Lung (tissue), 12 donors: Measurements from ENCODE around the gene CES2. TPM values are rescaled to one million over a fixed set of nuclear protein-coding genes. Genes with fewer than 3 reads are reported as not detected.
"Not testable (repeated sequence)": the region's sequence is repeated elsewhere in the genome, so short reads cannot be mapped to it uniquely, and the experiment has no call there.

Experiments
- ATAC-seq: fragments of 200-7000 bp; cut with Tn5 transposase; one replicate; pipeline ENCODE4 v1.9.1; 2020; ENCODE audit warnings: moderate number of reproducible peaks; ENCODE audit not compliant: insufficient read depth, low FRiP score
- DNase-seq, 3 donors: peaks; one replicate each; pipeline ENCODE4 v3.0.0-alpha.2; 2013 to 2017
- H3K27ac ChIP-seq, 2 donors: one replicate each; pipeline ENCODE4 v1.5.1; 2013; ENCODE audit warnings: mild to moderate bottlenecking in 2 of 2, moderate library complexity in 2 of 2, control low read depth in 1 of 2, inconsistent platforms in 1 of 2, low read depth in 1 of 2, low read length in 1 of 2
- H3K27me3 ChIP-seq, 3 donors: one replicate each; pipeline ENCODE4 v1.5.1; 2013; ENCODE audit warnings: low read length in 2 of 3; ENCODE audit not compliant: control insufficient read depth in 3 of 3, insufficient read depth in 3 of 3
- H3K36me3 ChIP-seq, 4 donors: one replicate each; pipeline ENCODE4 v1.5.1; 2013; ENCODE audit warnings: low read length in 4 of 4, mild to moderate bottlenecking in 1 of 4, moderate library complexity in 1 of 4; ENCODE audit not compliant: control insufficient read depth in 4 of 4, insufficient read depth in 4 of 4
- H3K4me1 ChIP-seq, 5 donors: one replicate each; pipeline ENCODE4 v1.5.1; 2013; ENCODE audit warnings: low read length in 5 of 5, mild to moderate bottlenecking in 2 of 5, moderate library complexity in 1 of 5; ENCODE audit not compliant: control insufficient read depth in 5 of 5, insufficient read depth in 5 of 5
- H3K4me3 ChIP-seq: one replicate; pipeline ENCODE4 v1.5.1; 2013; ENCODE audit warnings: mild to moderate bottlenecking, control low read depth, moderate library complexity
- H3K9ac ChIP-seq, 2 donors: one replicate each; pipeline ENCODE4 v1.5.1; 2013; ENCODE audit warnings: low read length in 2 of 2, control low read depth in 1 of 2; ENCODE audit not compliant: insufficient read depth in 1 of 2
- H3K9me3 ChIP-seq, 4 donors: one replicate each; pipeline ENCODE4 v1.5.1; 2013; ENCODE audit warnings: low read length in 3 of 4, mild to moderate bottlenecking in 1 of 4, moderate library complexity in 1 of 4; ENCODE audit not compliant: control insufficient read depth in 4 of 4, insufficient read depth in 3 of 4
- WGBS, 2 donors: extraction: QIAGEN DNeasy Blood & Tissue Kit; methylation state at CpG; one replicate each; pipeline ENCODE4 v1.1.7; 2013; 5-methylcytosine and 5-hydroxymethylcytosine counted together
- polyA plus RNA-seq, 2 donors: library from polyadenylated mRNA; stranded (reverse); fragments of 200-250 nt; gene quantifications; one replicate each; pipeline ENCODE4 v1.2.1, GENCODE V29; 2013
- total RNA-seq, 2 donors: library from RNA; depleted of rRNA in 1 of 2; stranded (reverse); fragments of >200 nt in 1 of 2; gene quantifications; one replicate each; pipeline ENCODE4 v1.2.1, GENCODE V29; 2014 to 2021
- TF ChIP-seq, protein P1 (sequence below): IDR thresholded peaks from 2 replicates; pipeline ENCODE4 v1.5.1; 2012; ENCODE audit warnings: mild to moderate bottlenecking; ENCODE audit errors: control extremely low read depth, extremely low read depth
- donor health status: control.
- donor health status: control.
- donor health status: Bipolar disorder and iron deficiency.
- donor health status: healthy.
- donor health status: DM: yes; HTN: yes; CAD: no.

CES2 gene
- total and polyA plus RNA-seq, 4 donors = 24.6 to 51.0 (median 26.2) TPM

DNA sequence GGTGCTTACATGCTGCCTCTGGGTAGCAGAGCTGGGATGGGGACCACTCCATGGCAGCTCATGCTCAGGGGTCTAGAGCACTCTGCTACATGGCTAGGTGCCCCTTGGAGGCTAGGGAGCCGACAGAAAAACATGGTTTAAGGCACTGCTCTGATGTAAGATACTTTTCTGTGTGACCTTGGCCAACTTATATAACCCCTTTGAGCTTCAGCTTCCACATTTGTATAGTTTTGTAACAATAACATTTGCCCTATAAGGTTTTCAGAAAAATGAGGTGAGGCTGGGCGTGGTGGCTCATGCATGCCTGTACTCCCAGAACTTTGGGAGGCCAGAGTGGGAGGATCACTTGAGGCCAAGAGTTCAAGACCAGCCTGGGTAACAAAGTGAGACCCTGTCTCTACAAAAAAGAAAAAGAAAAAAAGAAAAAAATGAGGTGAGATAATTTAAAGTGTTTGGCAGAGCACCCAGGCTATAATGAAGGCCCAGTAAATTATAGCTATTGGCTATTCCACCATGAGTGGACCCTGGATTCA, 56.3 kb downstream of the CES2 start:
- Histone ChIP-seq H3K9ac (no peak overlapping the region), H3K27me3 (no peaks in the 10 kb centered on the region), H3K27ac (no peak overlapping the region), H3K36me3 (no peaks in the 10 kb centered on the region), H3K4me1 (no peaks in the 10 kb centered on the region), H3K9me3 (no peaks in the 10 kb centered on the region), H3K4me3 (no peak overlapping the region)
- ATAC-seq = no peak
- TF ChIP-seq, protein P1, sequence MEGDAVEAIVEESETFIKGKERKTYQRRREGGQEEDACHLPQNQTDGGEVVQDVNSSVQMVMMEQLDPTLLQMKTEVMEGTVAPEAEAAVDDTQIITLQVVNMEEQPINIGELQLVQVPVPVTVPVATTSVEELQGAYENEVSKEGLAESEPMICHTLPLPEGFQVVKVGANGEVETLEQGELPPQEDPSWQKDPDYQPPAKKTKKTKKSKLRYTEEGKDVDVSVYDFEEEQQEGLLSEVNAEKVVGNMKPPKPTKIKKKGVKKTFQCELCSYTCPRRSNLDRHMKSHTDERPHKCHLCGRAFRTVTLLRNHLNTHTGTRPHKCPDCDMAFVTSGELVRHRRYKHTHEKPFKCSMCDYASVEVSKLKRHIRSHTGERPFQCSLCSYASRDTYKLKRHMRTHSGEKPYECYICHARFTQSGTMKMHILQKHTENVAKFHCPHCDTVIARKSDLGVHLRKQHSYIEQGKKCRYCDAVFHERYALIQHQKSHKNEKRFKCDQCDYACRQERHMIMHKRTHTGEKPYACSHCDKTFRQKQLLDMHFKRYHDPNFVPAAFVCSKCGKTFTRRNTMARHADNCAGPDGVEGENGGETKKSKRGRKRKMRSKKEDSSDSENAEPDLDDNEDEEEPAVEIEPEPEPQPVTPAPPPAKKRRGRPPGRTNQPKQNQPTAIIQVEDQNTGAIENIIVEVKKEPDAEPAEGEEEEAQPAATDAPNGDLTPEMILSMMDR = no peak
- WGBS, 2 donors = 90 to 96% methylated on average over 2 of the region's 2 CpGs
- no peak for DNase-seq

DNA sequence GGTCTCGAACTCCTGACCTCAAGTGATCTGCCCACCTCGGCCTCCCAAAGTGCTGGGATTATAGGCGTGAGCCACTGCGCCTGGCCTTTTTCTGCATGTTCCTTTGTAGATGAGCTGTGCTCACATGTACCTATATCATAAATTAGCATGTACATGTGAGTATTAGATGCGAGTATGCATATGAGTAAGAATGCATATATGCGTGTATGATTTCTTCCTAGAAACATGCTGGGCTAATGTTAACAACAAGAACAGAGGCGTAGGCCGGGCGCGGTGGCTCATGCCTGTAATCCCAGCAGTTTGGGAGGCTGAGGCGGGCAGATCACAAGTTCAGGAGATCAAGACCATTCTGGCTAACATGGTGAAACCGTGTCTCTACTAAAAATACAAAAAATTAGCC, 58.2 kb downstream of the CES2 start:
- H3K27ac ChIP-seq, H3K4me3 ChIP-seq, DNase-seq, ATAC-seq, H3K9me3 ChIP-seq, H3K4me1 ChIP-seq, H3K36me3 ChIP-seq, H3K9ac ChIP-seq, H3K27me3 ChIP-seq: not testable (repeated sequence)
- WGBS, 2 donors = 93 to 94% methylated on average over 11 to 12 of the region's 12 CpGs

Other genes with a start within 250 kb of the CES2 start
- 10 to 100 TPM; 38.0 to 78.0 TPM for gene CMTM4, start 238.8 kb upstream of the CES2 start, total RNA-seq
- gene CMTM4, start 238.8 kb upstream of the CES2 start, polyA plus RNA-seq = 10 to 100 TPM; 24.3 to 26.1 TPM
- 100 to 1,000 TPM; 140 to 147 TPM for gene DYNC1LI2, start 183.9 kb upstream of the CES2 start, total RNA-seq
- gene DYNC1LI2, start 183.9 kb upstream of the CES2 start, polyA plus RNA-seq = 10 to 100 TPM; 40.7 to 48.8 TPM
- gene TERB1, start 133.9 kb upstream of the CES2 start, total RNA-seq = not detected
- not detected for gene TERB1, start 133.9 kb upstream of the CES2 start, polyA plus RNA-seq
- 10 to 100 TPM; 31.8 to 64.4 TPM for gene NAE1, start 104.5 kb upstream of the CES2 start, total RNA-seq
- 10 to 100 TPM; 24.2 to 26.3 TPM for gene NAE1, start 104.5 kb upstream of the CES2 start, polyA plus RNA-seq
- not detected for gene CA7, start 91.1 kb upstream of the CES2 start, total RNA-seq
- gene CA7, start 91.1 kb upstream of the CES2 start, polyA plus RNA-seq = not detected
- 10 to 100 TPM; 21.3 to 23.0 TPM for gene PDP2, start 55.0 kb upstream of the CES2 start, total RNA-seq
- 1 to 10 TPM; 4.5 to 4.9 TPM for gene PDP2, start 55.0 kb upstream of the CES2 start, polyA plus RNA-seq
- gene CDH16, start 16.6 kb upstream of the CES2 start, total RNA-seq = 1 to 10 TPM in 1 of 2 donors, under 1 TPM in 1; 0.64 to 1.7 TPM
- under 1 TPM in 1 of 2 donors, not detected in 1; 0.25 TPM for gene CDH16, start 16.6 kb upstream of the CES2 start, polyA plus RNA-seq
- gene RRAD, start 10.0 kb upstream of the CES2 start, total RNA-seq = 10 to 100 TPM; 35.4 to 36.0 TPM
- gene RRAD, start 10.0 kb upstream of the CES2 start, polyA plus RNA-seq = 10 to 100 TPM; 31.8 to 42.3 TPM
- 10 to 100 TPM; 48.8 to 79.7 TPM for gene CIAO2B, start 1.1 kb upstream of the CES2 start, total RNA-seq
- gene CIAO2B, start 1.1 kb upstream of the CES2 start, polyA plus RNA-seq = 100 to 1,000 TPM; 238 to 257 TPM
- 1 to 10 TPM in 1 of 2 donors, under 1 TPM in 1; 0.57 to 2.6 TPM for gene CES3, start 25.8 kb downstream of the CES2 start, total RNA-seq
- under 1 TPM; 0.85 to 0.96 TPM for gene CES3, start 25.8 kb downstream of the CES2 start, polyA plus RNA-seq
- gene CES4A, start 53.1 kb downstream of the CES2 start, total RNA-seq = 10 to 100 TPM; 10.5 to 29.8 TPM
- 10 to 100 TPM in 1 of 2 donors, 1 to 10 TPM in 1; 8.0 to 16.7 TPM for gene CES4A, start 53.1 kb downstream of the CES2 start, polyA plus RNA-seq
- gene CBFB, start 93.6 kb downstream of the CES2 start, total RNA-seq = 10 to 100 TPM; 47.6 to 59.4 TPM
- gene CBFB, start 93.6 kb downstream of the CES2 start, polyA plus RNA-seq = 10 to 100 TPM; 23.3 to 29.6 TPM
- 10 to 100 TPM; 14.6 to 36.1 TPM for gene PHAF1, start 174.4 kb downstream of the CES2 start, total RNA-seq
- 10 to 100 TPM in 1 of 2 donors, 1 to 10 TPM in 1; 9.1 to 12.0 TPM for gene PHAF1, start 174.4 kb downstream of the CES2 start, polyA plus RNA-seq
- 10 to 100 TPM; 17.1 to 22.9 TPM for gene B3GNT9, start 215.5 kb downstream of the CES2 start, total RNA-seq
- 10 to 100 TPM in 1 of 2 donors, 1 to 10 TPM in 1; 8.4 to 12.0 TPM for gene B3GNT9, start 215.5 kb downstream of the CES2 start, polyA plus RNA-seq
- gene TRADD, start 224.4 kb downstream of the CES2 start, total RNA-seq = 10 to 100 TPM; 12.4 to 36.1 TPM
- 10 to 100 TPM; 17.5 to 37.2 TPM for gene TRADD, start 224.4 kb downstream of the CES2 start, polyA plus RNA-seq
- gene FBXL8, start 224.4 kb downstream of the CES2 start, total RNA-seq = 10 to 100 TPM in 1 of 2 donors, 1 to 10 TPM in 1; 3.6 to 30.9 TPM
- gene FBXL8, start 224.4 kb downstream of the CES2 start, polyA plus RNA-seq = 10 to 100 TPM; 18.9 to 30.3 TPM
- 10 to 100 TPM in 1 of 2 donors, 1 to 10 TPM in 1; 5.1 to 28.9 TPM for gene HSF4, start 229.2 kb downstream of the CES2 start, total RNA-seq
- gene HSF4, start 229.2 kb downstream of the CES2 start, polyA plus RNA-seq = 10 to 100 TPM; 13.1 to 62.5 TPM
- 10 to 100 TPM; 25.3 to 51.9 TPM for gene NOL3, start 235.0 kb downstream of the CES2 start, total RNA-seq
- gene NOL3, start 235.0 kb downstream of the CES2 start, polyA plus RNA-seq = 10 to 100 TPM; 35.5 to 46.8 TPM
- 10 to 100 TPM; 33.1 to 41.8 TPM for gene MATCAP1, start 248.4 kb downstream of the CES2 start, total RNA-seq
- 10 to 100 TPM; 18.5 to 18.8 TPM for gene MATCAP1, start 248.4 kb downstream of the CES2 start, polyA plus RNA-seq